HUES64 (cell line): ENCODE results near the gene NNT.
"Not testable (repeated sequence)": the region's sequence is repeated elsewhere in the genome, so short reads cannot be mapped to it uniquely, and the experiment has no call there.

Experiments
- H3K27ac ChIP-seq: 2 replicates; pipeline ENCODE4 v1.7.0; 2013; ENCODE audit warnings: low read depth, low read length, inconsistent platforms
- H3K27me3 ChIP-seq: 2 replicates; pipeline ENCODE4 v1.6.1; 2013; ENCODE audit warnings: mild to moderate bottlenecking, low read length; ENCODE audit not compliant: insufficient read depth
- H3K36me3 ChIP-seq: 2 replicates; pipeline ENCODE4 v1.6.1; 2013; ENCODE audit warnings: mild to moderate bottlenecking, low read length; ENCODE audit not compliant: insufficient read depth
- H3K4me1 ChIP-seq: 2 replicates; pipeline ENCODE4 v1.6.1; 2013; ENCODE audit warnings: mild to moderate bottlenecking, low read length, moderate library complexity; ENCODE audit not compliant: insufficient read depth
- H3K4me3 ChIP-seq: 2 replicates; pipeline ENCODE4 v1.5.1; 2013; ENCODE audit warnings: mild to moderate bottlenecking, low read length, moderate library complexity
- H3K9ac ChIP-seq: 2 replicates; pipeline ENCODE4 v1.6.1; 2013; ENCODE audit warnings: mild to moderate bottlenecking, low read depth, low read length
- H3K9me3 ChIP-seq: 2 replicates; pipeline ENCODE4 v1.6.1; 2013; ENCODE audit warnings: low read depth, low read length; ENCODE audit not compliant: insufficient read depth
- WGBS: fragments of 150-250, 120-280 bp; methylation state at CpG from one replicate; pipeline ENCODE4 v1.1.7; 2013; ENCODE audit warnings: missing lambda C conversion rate; 5-methylcytosine and 5-hydroxymethylcytosine counted together

NNT gene

DNA sequence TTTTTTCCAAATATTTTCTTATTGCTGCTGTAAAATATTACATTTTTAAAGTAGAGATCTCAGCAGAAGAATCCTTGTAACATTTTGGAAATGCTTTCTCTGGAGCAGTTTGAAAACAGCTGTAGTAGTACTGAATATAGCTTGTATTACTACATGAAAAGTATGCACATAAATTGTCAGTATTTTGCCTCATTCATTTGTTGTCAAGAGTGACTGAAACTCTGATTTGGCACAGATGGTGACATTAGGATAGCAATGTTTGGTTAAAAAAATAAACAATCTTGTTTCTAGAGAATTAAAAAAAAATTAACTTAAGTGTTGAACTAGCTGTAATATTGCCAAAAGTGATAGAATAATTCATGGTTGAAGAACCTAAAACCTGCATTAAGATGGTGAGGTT, 90.4 kb downstream of the NNT start:
- Histone ChIP-seq H3K27me3 (no peaks in the 10 kb centered on the region), H3K36me3 (no peaks in the 10 kb centered on the region), H3K4me3 (no peak overlapping the region), H3K9ac (no peak overlapping the region), H3K27ac (no peak overlapping the region), H3K9me3 (peaks cover 13% of the 10 kb centered on the region), H3K4me1 (no peaks in the 10 kb centered on the region)

DNA sequence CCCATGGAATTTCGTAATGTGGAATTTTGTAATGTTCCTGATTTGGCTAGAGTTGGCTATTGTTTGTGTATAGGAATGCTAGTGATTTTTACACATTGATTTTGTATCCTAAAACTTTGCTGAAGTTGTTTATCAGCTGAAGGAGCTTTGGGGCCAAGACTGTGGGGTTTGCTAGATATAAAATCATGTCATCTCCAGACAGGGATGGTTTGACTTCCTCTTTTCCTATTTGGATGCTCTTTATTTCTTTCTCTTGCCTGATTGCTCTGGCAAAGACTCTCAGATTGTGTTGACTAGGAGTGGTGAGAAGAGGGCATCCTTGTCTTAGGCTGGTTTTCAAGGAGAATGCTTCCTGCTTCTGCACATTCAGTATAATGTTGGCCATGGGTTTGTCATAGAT, 91.0 kb downstream of the NNT start:
- Histone ChIP-seq H3K36me3 (no peaks in the 10 kb centered on the region), H3K27ac (no peak overlapping the region), H3K9me3 (peaks cover 13% of the 10 kb centered on the region), H3K27me3 (no peaks in the 10 kb centered on the region), H3K9ac (no peak overlapping the region), H3K4me1 (no peaks in the 10 kb centered on the region), H3K4me3 (no peak overlapping the region)
- 92% methylated on average over 1 of the region's 1 CpG for WGBS

DNA sequence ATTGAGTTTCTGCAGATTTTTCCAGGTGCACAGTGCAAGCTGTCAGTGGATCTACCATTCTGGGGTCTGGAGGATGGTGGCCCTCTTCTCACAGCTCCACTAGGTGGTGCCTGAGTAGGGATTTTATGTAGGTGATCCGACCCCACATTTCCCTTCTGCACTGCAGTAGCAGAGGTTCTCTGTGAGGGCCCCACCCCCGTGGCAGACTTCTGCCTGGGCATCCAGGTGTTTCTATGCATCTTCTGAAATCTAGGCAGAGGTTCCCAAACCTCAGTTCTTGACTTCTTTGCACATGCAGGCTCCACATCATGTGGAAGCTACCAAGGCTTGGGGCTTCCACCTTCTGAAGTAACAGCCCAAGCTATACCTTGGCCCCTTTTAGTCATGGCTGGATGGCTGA, 93.5 kb downstream of the NNT start:
- peaks cover 13% of the 10 kb centered on the region for H3K9me3 ChIP-seq
- not testable (repeated sequence) for H3K27ac ChIP-seq, H3K9ac ChIP-seq, H3K36me3 ChIP-seq, H3K4me3 ChIP-seq, H3K27me3 ChIP-seq, H3K4me1 ChIP-seq
- WGBS, result 96% methylated on average over 2 of the region's 2 CpGs

DNA sequence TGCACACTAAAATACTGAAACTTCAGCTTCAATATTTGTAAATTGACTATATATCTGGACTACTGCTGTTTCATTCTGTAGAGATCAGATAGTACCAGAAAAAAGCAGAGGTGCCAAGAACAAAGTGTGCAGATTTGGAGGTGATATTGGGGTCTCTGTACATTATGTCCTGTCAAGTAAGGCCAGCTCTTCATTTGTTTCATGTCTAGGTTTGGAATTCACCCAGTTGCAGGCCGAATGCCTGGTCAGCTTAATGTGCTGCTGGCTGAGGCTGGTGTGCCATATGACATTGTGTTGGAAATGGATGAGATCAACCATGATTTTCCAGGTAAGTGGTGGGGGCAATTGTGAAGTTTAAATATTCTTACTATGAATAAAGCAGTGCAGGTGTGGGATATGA, 96.9 kb downstream of the NNT start:
- Histone ChIP-seq H3K4me1 (no peaks in the 10 kb centered on the region), H3K27me3 (no peaks in the 10 kb centered on the region), H3K27ac (no peak overlapping the region), H3K36me3 (no peaks in the 10 kb centered on the region), H3K9ac (no peak overlapping the region), H3K9me3 (peaks cover 13% of the 10 kb centered on the region), H3K4me3 (no peak overlapping the region)
- 88% methylated on average over 1 of the region's 1 CpG for WGBS

DNA sequence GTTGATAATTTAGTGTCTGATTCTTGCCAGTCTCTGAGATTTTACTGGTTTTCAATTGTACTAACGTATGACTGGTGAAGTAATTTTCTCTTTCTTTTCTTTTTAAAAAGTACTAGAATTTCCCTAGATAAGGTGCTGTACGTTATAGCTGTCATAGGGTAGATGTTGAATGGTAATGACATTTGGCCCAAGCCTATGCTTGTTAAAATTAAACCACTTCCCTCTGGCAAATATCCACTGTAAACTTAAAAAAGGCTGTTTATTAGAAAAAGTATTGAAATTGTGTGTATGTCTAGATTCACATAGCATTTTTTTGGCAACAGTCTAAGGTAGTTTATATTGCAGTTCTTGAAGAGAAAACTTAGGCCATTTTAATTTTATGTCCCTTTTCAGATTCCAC, 97.6 kb downstream of the NNT start:
- Histone ChIP-seq H3K4me3 (no peak overlapping the region), H3K4me1 (no peaks in the 10 kb centered on the region), H3K27me3 (no peaks in the 10 kb centered on the region), H3K36me3 (no peaks in the 10 kb centered on the region), H3K27ac (no peak overlapping the region), H3K9ac (no peak overlapping the region), H3K9me3 (peaks cover 9% of the 10 kb centered on the region)
- 100% methylated on average over 1 of the region's 2 CpGs for WGBS

DNA sequence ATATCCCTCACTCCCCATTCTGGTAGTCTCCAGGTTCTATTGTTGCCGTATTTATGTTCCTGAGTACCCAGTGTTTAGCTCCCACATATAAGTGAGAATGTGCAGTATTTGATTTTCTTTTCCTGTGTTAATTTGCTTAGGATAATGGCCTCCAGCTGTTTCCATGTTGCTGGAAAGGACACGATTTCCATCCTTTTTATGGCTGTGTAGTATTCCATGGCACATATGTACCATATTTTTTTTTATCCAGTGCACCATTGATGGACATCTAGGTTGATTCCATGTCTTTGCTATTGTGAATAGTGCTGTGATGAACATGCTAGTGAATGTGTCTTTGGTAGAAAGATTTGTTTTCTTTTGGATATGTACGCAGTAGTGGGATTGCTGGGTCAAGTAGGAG, 98.2 kb downstream of the NNT start:
- WGBS, result 94% methylated on average over 3 of the region's 3 CpGs
- H3K4me3 ChIP-seq, result no peak overlapping the region
- no peak overlapping the region for H3K9ac ChIP-seq
- H3K9me3 ChIP-seq, result peaks cover 6% of the 10 kb centered on the region; the same call in 1 of the 2 replicates
- no peak overlapping the region for H3K27ac ChIP-seq
- no peaks in the 10 kb centered on the region for H3K27me3 ChIP-seq
- H3K4me1 ChIP-seq, result no peaks in the 10 kb centered on the region
- no peaks in the 10 kb centered on the region for H3K36me3 ChIP-seq

DNA sequence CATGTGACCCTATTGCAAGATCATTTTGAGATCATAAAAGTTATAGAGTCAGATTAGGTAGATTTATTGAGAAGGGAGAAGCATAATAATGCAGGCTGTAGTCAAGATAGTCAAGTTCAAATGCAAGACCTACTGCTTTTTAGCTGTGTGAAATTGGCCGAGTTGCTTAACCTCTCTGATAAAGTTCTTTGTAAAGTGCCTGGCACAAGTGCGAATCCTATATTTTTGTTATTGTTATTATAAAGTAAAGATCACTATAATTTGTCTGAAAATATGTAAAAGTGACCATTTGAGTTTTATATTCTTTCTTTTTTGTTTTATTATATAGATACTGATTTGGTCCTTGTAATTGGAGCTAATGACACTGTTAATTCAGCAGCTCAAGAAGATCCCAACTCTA, 99.3 kb downstream of the NNT start:
- Histone ChIP-seq H3K9me3 (no peaks in the 10 kb centered on the region), H3K4me1 (no peaks in the 10 kb centered on the region), H3K27me3 (no peaks in the 10 kb centered on the region), H3K27ac (no peak overlapping the region), H3K4me3 (no peak overlapping the region), H3K36me3 (no peaks in the 10 kb centered on the region), H3K9ac (no peak overlapping the region)
- 91% methylated on average over 1 of the region's 2 CpGs for WGBS

DNA sequence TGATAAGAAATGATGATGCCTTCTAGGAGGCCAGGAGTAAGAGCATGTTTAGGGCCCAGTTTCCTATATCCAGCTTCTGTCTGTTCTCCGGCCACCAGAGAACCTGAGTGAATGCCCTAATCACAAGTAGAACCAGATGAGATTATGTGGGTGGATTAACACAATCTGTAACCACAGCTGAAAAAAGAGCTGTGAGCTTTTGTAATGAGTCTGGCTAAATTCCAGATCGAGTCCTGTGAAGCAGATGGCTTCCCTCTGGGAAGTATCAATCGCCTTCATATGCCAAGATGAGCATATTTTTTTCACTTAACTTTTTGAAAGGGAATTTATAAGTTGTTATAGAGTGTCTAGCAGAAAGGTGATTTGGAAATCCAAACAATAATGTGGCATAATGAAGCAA, 99.8 kb downstream of the NNT start:
- Histone ChIP-seq H3K27me3 (no peaks in the 10 kb centered on the region), H3K9me3 (no peaks in the 10 kb centered on the region), H3K9ac (no peak overlapping the region), H3K4me1 (no peaks in the 10 kb centered on the region), H3K27ac (no peak overlapping the region), H3K36me3 (no peaks in the 10 kb centered on the region), H3K4me3 (no peak overlapping the region)
- 96% methylated on average over 3 of the region's 3 CpGs for WGBS

DNA sequence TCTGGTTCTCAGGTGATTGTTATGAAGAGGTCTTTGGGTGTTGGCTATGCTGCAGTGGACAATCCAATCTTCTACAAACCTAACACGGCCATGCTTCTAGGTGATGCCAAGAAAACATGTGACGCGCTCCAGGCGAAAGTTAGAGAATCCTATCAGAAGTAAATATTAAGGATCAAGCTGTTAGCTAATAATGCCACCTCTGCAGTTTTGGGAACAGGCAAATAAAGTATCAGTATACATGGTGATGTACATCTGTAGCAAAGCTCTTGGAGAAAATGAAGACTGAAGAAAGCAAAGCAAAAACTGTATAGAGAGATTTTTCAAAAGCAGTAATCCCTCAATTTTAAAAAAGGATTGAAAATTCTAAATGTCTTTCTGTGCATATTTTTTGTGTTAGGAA, 101.3 kb downstream of the NNT start:
- H3K36me3 ChIP-seq, result no peaks in the 10 kb centered on the region
- H3K9me3 ChIP-seq, result no peaks in the 10 kb centered on the region
- H3K27me3 ChIP-seq, result no peaks in the 10 kb centered on the region
- H3K27ac ChIP-seq, result no peak overlapping the region
- H3K4me1 ChIP-seq, result no peaks in the 10 kb centered on the region
- WGBS, result 98% methylated on average over 4 of the region's 4 CpGs
- H3K4me3 ChIP-seq, result no peak overlapping the region
- no peak overlapping the region for H3K9ac ChIP-seq

DNA sequence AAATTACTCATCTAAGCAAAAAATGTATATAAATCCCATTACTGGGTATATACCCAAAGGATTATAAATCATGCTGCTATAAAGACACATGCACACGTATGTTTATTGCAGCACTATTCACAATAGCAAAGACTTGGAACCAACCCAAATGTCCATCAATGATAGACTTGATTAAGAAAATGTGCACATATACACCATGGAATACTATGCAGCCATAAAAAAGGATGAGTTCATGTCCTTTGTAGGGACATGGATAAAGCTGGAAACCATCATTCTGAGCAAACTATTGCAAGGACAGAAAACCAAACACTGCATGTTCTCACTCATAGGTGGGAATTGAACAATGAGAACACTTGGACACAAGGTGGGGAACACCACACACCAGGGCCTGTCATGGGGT, 103.6 kb downstream of the NNT start:
- not testable (repeated sequence) for H3K4me3 ChIP-seq, H3K9ac ChIP-seq, H3K27ac ChIP-seq, H3K27me3 ChIP-seq, H3K36me3 ChIP-seq, H3K4me1 ChIP-seq, H3K9me3 ChIP-seq
- WGBS, result 100% methylated on average over 1 of the region's 1 CpG

DNA sequence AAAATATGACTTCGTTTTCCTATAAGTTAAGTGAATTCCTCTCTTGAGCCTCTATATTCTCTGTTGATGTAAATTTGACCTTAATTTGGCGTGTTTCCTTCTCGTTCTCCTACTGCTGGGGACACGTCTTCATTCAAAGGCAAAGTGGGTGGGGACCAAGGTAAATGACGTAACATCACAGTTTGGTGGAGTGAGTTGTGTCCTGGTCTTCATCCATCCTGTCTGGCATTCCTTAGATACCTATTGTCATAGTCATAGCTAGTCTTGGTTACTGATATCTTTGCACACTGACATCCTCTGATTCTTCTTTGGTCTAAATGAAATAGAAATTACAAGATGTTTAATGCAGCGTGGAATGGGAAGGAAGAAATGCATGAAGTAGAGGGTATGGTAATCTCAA, 108.5 kb downstream of the NNT start:
- H3K9me3 ChIP-seq, result no peaks in the 10 kb centered on the region
- no peaks in the 10 kb centered on the region for H3K27me3 ChIP-seq
- WGBS, result 82% methylated on average over 5 of the region's 6 CpGs
- H3K36me3 ChIP-seq, result no peaks in the 10 kb centered on the region
- no peak overlapping the region for H3K4me3 ChIP-seq
- H3K27ac ChIP-seq, result no peak overlapping the region
- H3K4me1 ChIP-seq, result no peaks in the 10 kb centered on the region
- no peak overlapping the region for H3K9ac ChIP-seq

DNA sequence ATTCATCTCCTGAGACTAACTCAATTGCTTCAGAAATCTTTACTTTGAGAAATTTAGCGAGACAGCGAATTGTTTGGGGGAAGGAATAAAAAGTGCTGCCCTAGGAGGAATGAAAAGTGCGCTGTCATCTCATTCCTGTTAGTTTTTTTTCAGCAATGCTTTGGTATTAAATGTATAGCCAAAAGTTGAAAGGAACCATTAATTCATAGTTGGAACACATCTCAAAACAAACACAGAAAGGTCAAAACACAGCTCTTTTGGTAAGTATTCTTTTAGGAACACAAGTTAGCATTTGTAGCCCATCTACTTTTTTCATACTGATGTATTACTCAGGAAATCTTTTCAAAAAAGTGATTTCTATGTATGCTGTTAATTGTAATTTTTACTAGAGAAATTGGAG, 109.1 kb downstream of the NNT start:
- Histone ChIP-seq H3K4me1 (no peaks in the 10 kb centered on the region), H3K36me3 (no peaks in the 10 kb centered on the region), H3K9me3 (no peaks in the 10 kb centered on the region), H3K27me3 (no peaks in the 10 kb centered on the region), H3K9ac (no peak overlapping the region), H3K4me3 (no peak overlapping the region), H3K27ac (no peak overlapping the region)
- 98% methylated on average over 3 of the region's 3 CpGs for WGBS
